Measurements from ENCODE around the gene NEDD4. TPM values are rescaled to one million over a fixed set of nuclear protein-coding genes. Genes with fewer than 3 reads are reported as not detected.
"Not testable (repeated sequence)": the region's sequence is repeated elsewhere in the genome, so short reads cannot be mapped to it uniquely, and the experiment has no call there.

Gene NEDD4
- polyA plus RNA-seq, 1 donor (not counting 4 experiments of a cell fraction or from before 2014, with no cell fraction given), result 24.3 TPM

- H3K79me2 ChIP-seq (ENCODE audit: control insufficient read depth, insufficient read depth, low read length), result not testable (repeated sequence)
Measured at GRCh38 chr15:56003777-56004176, 10.4 kb upstream of the NEDD4 start.

GRCh38 chr15:56003277-56003676, 9.9 kb upstream of the NEDD4 start:
- dilution Hi-C loops (cut with MboI; ENCODE audit: extremely low pct_ligation_motif_present, low sequenced_read_pairs); H2AFZ ChIP-seq (ENCODE audit: control insufficient read depth, low read length); H4K20me1 ChIP-seq (ENCODE audit: control insufficient read depth, extremely low read depth, insufficient read depth, low read length); H3K27ac ChIP-seq (ENCODE audit: control insufficient read depth, insufficient read depth, low read length); H3K79me2 ChIP-seq (ENCODE audit: control insufficient read depth, insufficient read depth, low read length); H3K9me1 ChIP-seq (ENCODE audit: control insufficient read depth, extremely low read depth, insufficient read depth, low read length); H3K4me2 ChIP-seq (ENCODE audit: control insufficient read depth, extremely low read depth, insufficient read depth, low read depth, low read length); H3K36me3 ChIP-seq (ENCODE audit: control insufficient read depth in 2 of 2, extremely low read depth in 1 of 2, insufficient read depth in 2 of 2, low read length in 2 of 2); H3K27me3 ChIP-seq (ENCODE audit: control insufficient read depth, extremely low read depth, insufficient read depth, low read length); DNase-seq (ENCODE audit: low read depth, low spot score); H3K4me3 ChIP-seq (ENCODE audit: control insufficient read depth in 2 of 3, extremely low read depth in 1 of 3, insufficient read depth in 2 of 3, low read depth in 1 of 3, low read length in 3 of 3); H3K9me3 ChIP-seq (ENCODE audit: control insufficient read depth, low read depth, low read length); H3K9ac ChIP-seq (ENCODE audit: control insufficient read depth, extremely low read depth, insufficient read depth, low read length): not testable (repeated sequence)
- FAIRE-seq, result peak; percentile 29
- peaks cover 45% of the 10 kb centered on the region for H3K4me1 ChIP-seq (ENCODE audit: control insufficient read depth, extremely low read depth, insufficient read depth, low read length)

More at GRCh38 chr15:56003777-56004176, 10.4 kb upstream of the NEDD4 start:
- H2AFZ ChIP-seq (ENCODE audit: control insufficient read depth, low read length); H3K27me3 ChIP-seq (ENCODE audit: control insufficient read depth, extremely low read depth, insufficient read depth, low read length); H3K27ac ChIP-seq (ENCODE audit: control insufficient read depth, insufficient read depth, low read length); H3K4me3 ChIP-seq (ENCODE audit: control insufficient read depth in 2 of 3, extremely low read depth in 1 of 3, insufficient read depth in 2 of 3, low read depth in 1 of 3, low read length in 3 of 3); dilution Hi-C loops (cut with MboI; ENCODE audit: extremely low pct_ligation_motif_present, low sequenced_read_pairs); H3K9me3 ChIP-seq (ENCODE audit: control insufficient read depth, low read depth, low read length); H3K9ac ChIP-seq (ENCODE audit: control insufficient read depth, extremely low read depth, insufficient read depth, low read length); H3K9me1 ChIP-seq (ENCODE audit: control insufficient read depth, extremely low read depth, insufficient read depth, low read length); DNase-seq (ENCODE audit: low read depth, low spot score); H4K20me1 ChIP-seq (ENCODE audit: control insufficient read depth, extremely low read depth, insufficient read depth, low read length); FAIRE-seq; H3K4me2 ChIP-seq (ENCODE audit: control insufficient read depth, extremely low read depth, insufficient read depth, low read depth, low read length); H3K36me3 ChIP-seq (ENCODE audit: control insufficient read depth in 2 of 2, extremely low read depth in 1 of 2, insufficient read depth in 2 of 2, low read length in 2 of 2): not testable (repeated sequence)
- H3K4me1 ChIP-seq (ENCODE audit: control insufficient read depth, extremely low read depth, insufficient read depth, low read length), result peaks cover 40% of the 10 kb centered on the region

GRCh38 chr15:56001471-56002078, 8.2 kb upstream of the NEDD4 start:
- dilution Hi-C loops (cut with MboI; ENCODE audit: extremely low pct_ligation_motif_present, low sequenced_read_pairs), result no loop called here
- Histone ChIP-seq H3K9me3 (ENCODE audit: control insufficient read depth, low read depth, low read length) (no peaks in the 10 kb centered on the region), H3K79me2 (ENCODE audit: control insufficient read depth, insufficient read depth, low read length) (no peaks in the 10 kb centered on the region), H3K4me2 (ENCODE audit: control insufficient read depth, extremely low read depth, insufficient read depth, low read depth, low read length) (peak overlapping the region; percentile 65), H3K36me3 (ENCODE audit: control insufficient read depth in 2 of 2, extremely low read depth in 1 of 2, insufficient read depth in 2 of 2, low read length in 2 of 2) (no peaks in the 10 kb centered on the region), H3K4me1 (ENCODE audit: control insufficient read depth, extremely low read depth, insufficient read depth, low read length) (peaks cover 58% of the 10 kb centered on the region), H3K4me3 (ENCODE audit: control insufficient read depth in 2 of 3, extremely low read depth in 1 of 3, insufficient read depth in 2 of 3, low read depth in 1 of 3, low read length in 3 of 3) (no peak overlapping the region), H4K20me1 (ENCODE audit: control insufficient read depth, extremely low read depth, insufficient read depth, low read length) (no peaks in the 10 kb centered on the region), H3K27me3 (ENCODE audit: control insufficient read depth, extremely low read depth, insufficient read depth, low read length) (no peaks in the 10 kb centered on the region), H2AFZ (ENCODE audit: control insufficient read depth, low read length) (no peak overlapping the region), H3K9me1 (ENCODE audit: control insufficient read depth, extremely low read depth, insufficient read depth, low read length) (no peaks in the 10 kb centered on the region), H3K27ac (ENCODE audit: control insufficient read depth, insufficient read depth, low read length) (peak overlapping the region; percentile 79), H3K9ac (ENCODE audit: control insufficient read depth, extremely low read depth, insufficient read depth, low read length) (peak overlapping the region; percentile 46)
- peak; percentile 89 for FAIRE-seq
- TF ChIP-seq EZH2 (IDR thresholded peaks at IDR 0.05; ENCODE audit: low read length) (no peak), CTCF (optimal IDR thresholded peaks at IDR 0.05 in 1 of 3, IDR thresholded peaks at IDR 0.05 in 1 of 3, conservative IDR thresholded peaks at IDR 0.05 in 1 of 3; ENCODE audit: extremely low read depth in 1 of 3, insufficient read depth in 2 of 3, low read length in 3 of 3) (no peak)
- peak; percentile 42 for DNase-seq (ENCODE audit: low read depth, low spot score)

All from keratinocyte (primary cell).